ENCODE measurements around the gene PLPPR2.
A peak's percentile ranks its signal among the peaks of the same experiment; 100 is the strongest.

Gene PLPPR2

DNA sequence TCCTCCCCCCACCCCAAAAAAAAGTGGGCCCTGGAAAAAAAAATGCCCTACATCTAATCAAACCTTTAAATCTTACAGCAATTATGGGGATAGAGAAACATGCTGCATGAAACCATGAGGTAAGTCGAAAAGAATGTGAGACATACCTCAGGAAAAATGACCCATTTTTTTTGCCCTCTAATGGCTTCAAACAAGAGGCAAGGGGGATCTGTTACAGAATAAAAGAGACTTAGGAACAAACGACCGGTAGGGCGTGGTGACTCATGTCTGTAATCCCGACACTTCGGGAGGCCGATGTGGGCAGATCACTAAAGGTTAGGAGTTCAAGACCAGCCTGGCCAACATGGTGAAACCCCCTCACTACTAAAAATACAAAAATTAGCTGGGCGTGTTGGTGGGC is 55.5 kb downstream of the PLPPR2 start:
- peak; percentile 33 for DNase-seq (ENCODE audit: low read depth)
- H3K4me3 ChIP-seq (ENCODE audit: low read depth, low read length) = no peak overlapping the region
- TF ChIP-seq POLR2A (IDR thresholded peaks at IDR 0.05; ENCODE audit: extremely low read depth, insufficient read length) (no peak), MYC (IDR thresholded peaks at IDR 0.05; ENCODE audit: low read depth, low read length) (no peak), MAX (IDR thresholded peaks at IDR 0.05; ENCODE audit: low read depth, low read length) (no peak)
- TF ChIP-seq, protein P1, sequence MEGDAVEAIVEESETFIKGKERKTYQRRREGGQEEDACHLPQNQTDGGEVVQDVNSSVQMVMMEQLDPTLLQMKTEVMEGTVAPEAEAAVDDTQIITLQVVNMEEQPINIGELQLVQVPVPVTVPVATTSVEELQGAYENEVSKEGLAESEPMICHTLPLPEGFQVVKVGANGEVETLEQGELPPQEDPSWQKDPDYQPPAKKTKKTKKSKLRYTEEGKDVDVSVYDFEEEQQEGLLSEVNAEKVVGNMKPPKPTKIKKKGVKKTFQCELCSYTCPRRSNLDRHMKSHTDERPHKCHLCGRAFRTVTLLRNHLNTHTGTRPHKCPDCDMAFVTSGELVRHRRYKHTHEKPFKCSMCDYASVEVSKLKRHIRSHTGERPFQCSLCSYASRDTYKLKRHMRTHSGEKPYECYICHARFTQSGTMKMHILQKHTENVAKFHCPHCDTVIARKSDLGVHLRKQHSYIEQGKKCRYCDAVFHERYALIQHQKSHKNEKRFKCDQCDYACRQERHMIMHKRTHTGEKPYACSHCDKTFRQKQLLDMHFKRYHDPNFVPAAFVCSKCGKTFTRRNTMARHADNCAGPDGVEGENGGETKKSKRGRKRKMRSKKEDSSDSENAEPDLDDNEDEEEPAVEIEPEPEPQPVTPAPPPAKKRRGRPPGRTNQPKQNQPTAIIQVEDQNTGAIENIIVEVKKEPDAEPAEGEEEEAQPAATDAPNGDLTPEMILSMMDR (IDR thresholded peaks at IDR 0.05; ENCODE audit: low read depth, low read length) = no peak

- DNase-seq (ENCODE audit: low read depth) = no peak
- no peak overlapping the region for H3K4me3 ChIP-seq (ENCODE audit: low read depth, low read length)
- TF ChIP-seq, protein P1 (IDR thresholded peaks at IDR 0.05; ENCODE audit: low read depth, low read length) = no peak
- TF ChIP-seq MYC (IDR thresholded peaks at IDR 0.05; ENCODE audit: low read depth, low read length) (no peak), MAX (IDR thresholded peaks at IDR 0.05; ENCODE audit: low read depth, low read length) (no peak), POLR2A (IDR thresholded peaks at IDR 0.05; ENCODE audit: extremely low read depth, insufficient read length) (no peak)
Observed at GRCh38 chr19:11414544-11414943, 59.3 kb downstream of the PLPPR2 start.
